Smooth muscle cell of the umbilical artery (primary cell): Measurements from ENCODE around the gene TLL2. TPM values are rescaled to one million over a fixed set of nuclear protein-coding genes. Genes with fewer than 3 reads are reported as not detected.

Experiments
- total RNA-seq: library from RNA; depleted of rRNA; stranded (reverse); fragments of >200 nt; gene quantifications from 2 replicates; pipeline ENCODE4 v1.2.3, GENCODE V29; 2014

The TLL2 gene
- total RNA-seq: under 0.01 and 0.60 TPM in 2 replicates

GRCh38 chr10:96513698-96514561, at the start of gene TLL2:
Gene TLL2 (minus strand): TSS chr10:96513926. CDS start chr10:96513685, 241 bp downstream.

GRCh38 chr10:96358851-96359540, 154.7 kb downstream of the TLL2 start, which contains the start of gene OPALIN:
Gene OPALIN (minus strand): TSS chr10:96359002. CDS start chr10:96358896, 106 bp downstream.

Other genes starting within 250 kb of the TLL2 start
- not detected in 2 replicates for gene BLNK, start 242.4 kb downstream of the TLL2 start, total RNA-seq
- not detected in 2 replicates for gene DNTT, start 209.5 kb downstream of the TLL2 start, total RNA-seq
- not detected in 2 replicates for gene OPALIN, start 154.9 kb downstream of the TLL2 start, total RNA-seq
- gene TM9SF3, start 73.1 kb upstream of the TLL2 start, total RNA-seq: 170 and 174 TPM in 2 replicates
- gene PIK3AP1, start 206.6 kb upstream of the TLL2 start, total RNA-seq: 0.88 and 0.89 TPM in 2 replicates